HG03442 (cell line): Measurements from ENCODE around the gene AEBP2.
A peak's percentile ranks its signal among the peaks of the same experiment; 100 is the strongest.
"Not testable (repeated sequence)": the region's sequence is repeated elsewhere in the genome, so short reads cannot be mapped to it uniquely, and the experiment has no call there.

Experiments
- ATAC-seq: cut with Tn5 transposase; IDR thresholded peaks from one replicate; pipeline ENCODE4 v1.9.1; 2021; ENCODE audit warnings: mild to moderate bottlenecking, moderate library complexity; ENCODE audit not compliant: unreplicated experiment

The AEBP2 gene

DNA sequence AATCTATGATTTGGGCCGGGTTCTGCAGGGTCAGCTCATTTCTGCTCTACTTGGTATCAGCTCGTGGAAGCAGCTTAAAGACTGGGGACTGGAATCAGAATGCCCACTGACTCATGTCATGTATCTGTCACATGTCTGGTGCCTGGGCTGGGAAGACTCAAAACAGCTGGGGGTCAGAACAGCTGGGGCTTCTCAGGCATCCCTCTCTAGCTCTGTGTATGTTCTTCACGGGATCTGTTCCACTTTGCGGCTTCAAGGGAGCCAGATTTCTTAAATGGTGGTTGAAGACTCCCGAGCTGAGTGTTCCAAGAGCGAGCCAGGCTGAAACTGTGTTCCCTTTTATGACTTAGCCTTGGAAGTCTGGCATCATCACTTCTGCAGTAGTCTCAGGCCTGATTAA lies 11.9 kb downstream of the AEBP2 start:
- no peak for ATAC-seq

DNA sequence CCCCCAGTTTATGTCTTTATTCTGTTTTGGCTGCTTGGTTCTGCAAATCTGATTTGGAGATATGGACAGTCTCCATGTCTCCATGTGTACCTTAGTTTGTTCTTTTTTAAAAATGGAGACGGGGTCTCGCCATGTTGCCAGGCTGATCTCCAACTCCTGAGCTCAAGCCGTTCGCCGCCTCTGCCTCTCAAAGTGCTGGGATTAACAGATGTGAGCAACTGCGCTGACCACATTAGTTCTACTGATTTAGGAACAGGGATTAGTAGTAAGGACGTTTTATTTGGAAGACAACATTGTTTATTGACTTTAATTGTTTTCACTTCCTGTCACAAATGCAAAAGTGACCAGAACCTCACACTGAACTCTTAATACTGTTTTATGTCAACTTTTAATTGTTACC lies 14.7 kb downstream of the AEBP2 start:
- no peak for ATAC-seq

DNA sequence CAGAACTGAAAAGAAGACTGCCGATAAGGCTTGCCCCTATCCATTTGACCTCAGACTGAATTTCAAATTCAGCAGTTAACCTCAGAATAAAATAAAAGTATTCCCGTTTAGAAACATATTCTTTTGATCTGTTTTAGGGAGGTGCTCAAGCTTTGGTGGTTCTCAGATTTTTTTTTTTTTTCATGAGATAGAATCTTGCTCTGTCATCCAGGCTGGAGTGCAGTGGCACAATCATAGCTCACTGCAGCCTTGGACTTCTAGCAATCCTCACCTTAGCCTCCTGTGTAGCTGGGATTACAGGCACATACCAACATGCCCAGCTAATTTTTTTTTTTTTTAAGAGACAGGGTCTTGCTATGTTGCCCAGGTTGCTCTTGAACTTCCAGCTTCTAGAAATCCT lies 15.5 kb downstream of the AEBP2 start:
- no peak for ATAC-seq

DNA sequence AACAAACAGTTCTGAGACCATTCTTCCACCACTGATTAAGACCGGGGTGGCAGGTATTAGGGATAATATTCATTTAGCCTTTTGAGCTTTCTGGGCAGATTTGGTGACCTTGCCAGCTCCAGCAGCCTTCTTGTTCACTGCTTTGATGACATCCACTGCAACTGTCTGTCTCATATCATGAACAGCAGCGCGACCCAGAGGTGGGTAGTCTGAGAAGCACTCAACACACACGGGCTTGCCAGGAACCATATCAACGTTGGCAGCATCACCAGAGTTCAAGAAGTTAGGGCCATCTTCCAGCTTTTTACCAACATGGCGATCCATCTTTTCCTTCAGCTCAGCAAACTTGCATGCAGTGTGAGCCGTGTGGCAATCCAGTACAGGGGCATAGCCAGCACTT lies 16.9 kb downstream of the AEBP2 start:
- ATAC-seq: no peak

DNA sequence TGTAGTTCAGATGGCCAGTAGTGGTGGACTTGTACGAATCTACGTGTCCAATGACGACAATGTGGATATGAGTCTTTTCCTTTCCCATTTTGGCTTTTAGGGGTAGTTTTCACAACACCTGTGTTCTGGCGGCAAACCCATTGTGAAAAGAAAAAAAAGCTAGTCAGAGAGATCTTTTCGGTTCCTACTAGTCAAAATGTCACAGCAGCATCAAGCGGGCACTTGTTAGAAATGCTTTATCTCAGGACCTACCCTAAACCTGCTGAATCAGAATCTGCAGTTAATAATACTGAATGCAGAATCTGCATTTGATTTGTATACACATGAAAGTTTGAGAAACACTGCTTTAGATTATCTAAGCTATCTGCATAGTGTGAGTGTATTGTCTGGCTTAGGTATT lies 18.3 kb downstream of the AEBP2 start:
- ATAC-seq: no peak

DNA sequence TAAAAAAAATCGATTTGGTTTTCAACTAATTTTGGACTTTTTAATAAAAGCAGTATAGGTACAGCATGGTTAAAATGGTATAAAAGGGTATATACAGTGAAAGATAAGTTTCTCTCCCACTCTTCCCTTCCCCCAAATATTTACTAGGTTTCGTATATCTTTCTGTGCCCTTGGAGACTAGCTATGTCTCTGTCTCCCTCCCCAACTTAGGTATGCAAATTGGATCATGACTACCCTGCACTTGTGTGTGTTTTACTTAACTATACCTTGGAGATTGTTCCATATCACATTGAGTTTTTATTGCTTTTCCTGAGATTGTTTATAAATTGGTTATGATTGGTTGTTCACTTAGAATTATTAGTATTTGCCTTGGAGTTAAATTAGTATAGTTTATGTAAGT lies 19.4 kb downstream of the AEBP2 start:
- no peak for ATAC-seq

DNA sequence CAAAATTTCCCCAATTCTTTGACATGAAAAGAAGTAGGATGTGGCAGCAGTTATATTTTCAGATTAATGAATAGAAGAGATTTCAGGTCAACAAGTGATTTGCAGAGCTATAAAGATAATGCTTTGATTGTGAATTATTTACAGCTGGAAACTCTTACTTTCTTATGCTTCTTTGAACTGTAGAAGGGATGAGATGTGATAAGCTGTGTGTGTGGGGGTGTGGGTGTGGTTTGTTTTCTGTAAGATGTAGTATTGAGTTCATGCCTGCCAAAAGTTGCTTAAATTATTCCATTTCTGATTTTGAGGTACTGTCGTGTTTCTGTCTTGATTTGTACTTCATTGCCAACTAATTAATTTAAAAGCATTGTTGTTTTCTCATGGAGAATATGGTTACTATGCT lies 22.7 kb downstream of the AEBP2 start:
- ATAC-seq: no peak

DNA sequence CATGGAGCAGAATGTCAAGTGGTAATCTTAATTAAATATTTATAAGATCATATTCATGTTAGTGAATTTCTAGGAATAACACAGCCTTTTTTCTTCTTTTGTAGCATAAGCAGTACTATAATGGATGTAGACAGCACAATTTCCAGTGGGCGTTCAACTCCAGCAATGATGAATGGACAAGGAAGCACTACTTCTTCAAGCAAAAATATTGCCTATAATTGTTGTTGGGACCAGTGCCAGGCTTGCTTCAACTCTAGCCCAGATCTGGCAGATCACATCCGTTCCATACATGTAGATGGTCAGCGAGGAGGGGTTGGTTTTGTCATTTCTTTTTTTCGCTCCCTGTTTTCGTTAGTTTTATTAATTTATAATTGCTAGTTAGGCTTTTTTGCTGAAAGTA lies 23.1 kb downstream of the AEBP2 start:
- no peak for ATAC-seq

DNA sequence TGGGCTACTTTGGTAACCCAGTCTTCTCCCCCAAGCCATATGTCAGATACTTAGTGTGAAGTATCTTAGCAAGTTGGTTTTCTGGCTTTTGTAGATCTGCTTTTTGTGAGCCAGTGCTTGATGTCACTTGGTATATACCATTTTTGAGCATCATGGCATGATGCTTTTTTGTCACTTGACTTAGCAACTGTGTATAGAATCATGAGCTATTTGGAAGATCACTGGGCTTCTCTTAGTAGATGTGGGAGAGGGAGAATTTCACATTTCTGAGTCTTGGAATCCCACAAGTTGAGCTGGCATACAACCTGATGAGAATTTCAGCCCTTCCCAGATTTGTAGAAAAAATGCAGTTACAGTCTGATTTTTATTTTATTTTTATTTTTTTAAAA lies 24.9 kb downstream of the AEBP2 start:
- no peak for ATAC-seq

DNA sequence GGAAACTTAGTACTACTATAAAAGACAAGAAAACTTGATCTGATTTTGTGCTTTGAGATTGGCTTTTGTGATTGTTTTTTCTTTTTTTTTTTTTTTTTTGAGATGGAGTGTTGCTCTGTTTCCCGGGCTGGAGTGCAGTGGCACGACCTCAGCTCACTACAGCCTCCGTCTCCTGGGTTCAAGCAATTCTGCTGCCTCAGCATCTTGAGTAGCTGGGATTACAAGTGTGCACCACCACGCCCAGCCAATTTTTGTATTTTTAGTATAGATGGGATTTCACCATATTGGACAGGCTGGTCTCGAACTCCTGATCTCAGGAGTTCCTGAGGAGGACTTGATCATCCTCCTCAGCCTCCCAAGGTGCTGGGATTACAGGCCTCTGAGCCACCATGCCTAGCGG lies 26.4 kb downstream of the AEBP2 start:
- no peak for ATAC-seq

DNA sequence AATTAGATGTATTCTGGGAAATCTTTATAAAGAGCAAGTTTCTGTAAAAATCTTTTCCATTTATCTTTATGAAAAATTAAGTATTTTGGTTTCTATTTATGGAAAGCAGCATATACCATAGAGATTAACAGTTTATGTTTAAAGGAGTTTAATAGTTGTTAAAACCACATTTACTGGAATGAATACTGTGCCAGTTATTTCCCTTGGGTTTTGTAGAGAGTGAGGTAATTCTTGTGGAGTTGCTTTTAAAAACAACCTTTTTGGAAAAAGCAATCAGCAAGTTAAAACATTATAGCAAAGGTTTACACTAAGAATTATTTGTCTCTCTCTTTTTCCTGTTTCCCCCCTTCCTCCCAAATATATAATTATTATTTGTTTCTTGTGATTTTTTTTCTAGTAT lies 34.9 kb downstream of the AEBP2 start:
- no peak for ATAC-seq

DNA sequence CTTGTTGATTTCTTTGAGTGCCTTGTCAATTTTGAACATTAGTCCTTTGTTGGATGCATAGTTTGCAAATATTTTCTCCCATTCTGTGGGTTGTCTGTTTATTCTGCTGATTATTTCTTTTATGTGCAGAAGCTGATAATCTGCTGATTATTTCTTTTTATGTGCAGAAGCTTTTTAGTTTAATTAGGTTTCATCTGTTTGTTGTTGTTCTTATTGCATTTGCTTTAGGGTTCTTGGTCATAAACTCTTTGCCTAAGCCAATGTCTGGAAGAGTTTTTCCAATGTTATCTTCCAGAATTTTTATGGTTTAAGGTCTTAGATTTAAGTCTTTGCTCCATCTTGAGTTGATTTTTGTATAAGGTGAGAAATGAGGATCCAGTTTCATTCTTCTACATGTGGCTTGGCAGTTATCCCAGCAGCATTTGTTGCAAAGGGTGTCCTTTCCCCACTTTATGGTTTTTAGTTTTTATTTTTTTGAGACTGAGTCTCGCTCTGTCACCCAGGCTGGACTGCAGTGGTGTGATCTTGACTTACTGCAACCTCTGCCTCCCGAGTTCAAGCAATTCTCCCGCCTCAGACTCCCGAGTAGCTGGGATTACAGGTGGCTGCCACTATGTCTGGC lies 36.7 kb downstream of the AEBP2 start:
- not testable (repeated sequence) for ATAC-seq

DNA sequence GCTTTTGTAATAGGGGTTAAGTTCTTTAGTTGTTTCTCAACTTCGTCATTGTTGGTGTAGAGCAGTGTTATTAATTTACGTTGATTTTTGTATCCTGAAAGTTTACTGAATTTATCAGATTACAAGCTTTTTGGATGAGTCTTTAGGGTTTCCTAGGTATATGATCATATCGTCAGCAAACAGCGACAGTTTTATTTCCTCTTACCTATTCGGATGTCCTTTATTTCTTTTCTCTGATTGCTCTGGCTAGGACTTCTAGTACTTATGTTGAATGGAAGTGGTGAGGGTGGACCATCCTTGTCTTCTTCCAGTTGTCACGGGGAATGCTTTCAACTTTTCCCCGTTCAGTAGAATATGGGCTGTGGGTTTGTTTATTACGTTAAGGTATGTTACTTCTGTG lies 37.8 kb downstream of the AEBP2 start:
- ATAC-seq: no peak

DNA sequence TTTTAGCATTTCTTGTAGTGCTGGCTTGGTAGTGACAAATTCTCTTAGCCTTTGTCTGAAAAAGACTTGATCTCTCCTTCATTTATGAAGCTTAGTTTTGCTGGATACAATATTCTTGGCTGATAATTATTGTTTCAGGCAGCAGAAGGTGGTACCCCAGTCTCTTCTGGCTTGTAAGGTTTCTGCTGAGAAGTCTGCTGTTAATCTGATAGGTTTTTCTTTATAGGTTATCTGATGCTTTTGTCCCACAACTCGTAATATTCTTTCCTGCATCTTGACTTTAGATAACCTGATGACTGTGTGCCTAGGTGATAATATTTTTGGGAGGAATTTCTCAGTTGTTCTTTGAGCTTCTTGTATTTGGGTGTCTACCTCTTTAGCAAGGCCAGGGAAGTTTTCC lies 41.2 kb downstream of the AEBP2 start:
- ATAC-seq: no peak

DNA sequence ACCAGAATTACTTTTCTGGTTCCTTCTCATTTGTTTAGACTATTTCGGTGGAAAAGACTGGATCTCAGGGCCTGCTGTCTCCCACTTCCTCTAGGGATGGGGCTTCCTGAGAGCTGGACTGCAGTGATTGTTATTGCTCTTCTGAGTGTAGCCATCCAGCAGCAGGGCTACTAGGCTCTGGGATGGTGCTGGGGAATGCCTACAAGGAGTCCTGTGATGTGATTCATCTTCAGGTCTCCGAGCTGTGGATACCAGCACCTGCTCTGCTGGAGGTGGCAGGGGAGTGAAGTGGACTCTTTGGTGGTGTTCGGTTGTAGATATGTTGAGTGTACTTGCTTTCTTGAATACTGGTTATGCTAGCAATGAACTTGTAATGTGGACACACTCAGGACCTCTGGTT lies 42.7 kb downstream of the AEBP2 start:
- no peak for ATAC-seq

DNA sequence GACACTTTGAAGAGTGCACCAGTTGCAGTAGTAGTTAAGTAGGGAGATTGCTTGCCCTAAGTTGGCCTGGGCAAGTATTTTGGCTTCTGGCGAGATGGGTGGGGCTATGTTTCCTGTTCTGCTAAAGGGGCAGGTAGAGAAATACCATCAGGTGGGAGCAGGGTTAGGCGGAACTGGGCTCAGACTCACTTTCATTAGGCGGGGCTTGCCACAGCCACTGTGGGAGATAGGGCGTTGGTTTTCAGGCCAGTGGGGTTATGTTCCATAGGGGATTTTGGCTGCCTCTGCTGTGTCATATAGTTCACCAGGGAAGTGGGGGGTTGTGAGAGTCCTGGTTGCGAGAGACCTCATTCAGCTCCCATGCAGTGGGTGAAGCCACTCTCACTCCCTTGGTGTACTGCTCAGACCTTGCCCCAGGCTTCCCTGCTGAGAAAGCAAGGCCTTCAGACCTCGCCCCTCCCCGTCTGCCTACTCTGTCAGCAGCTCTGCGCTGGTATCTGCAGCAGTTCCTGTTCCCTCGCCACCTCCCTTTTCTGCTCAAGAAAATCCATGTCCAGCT lies 43.3 kb downstream of the AEBP2 start:
- ATAC-seq: peak; percentile 92

DNA sequence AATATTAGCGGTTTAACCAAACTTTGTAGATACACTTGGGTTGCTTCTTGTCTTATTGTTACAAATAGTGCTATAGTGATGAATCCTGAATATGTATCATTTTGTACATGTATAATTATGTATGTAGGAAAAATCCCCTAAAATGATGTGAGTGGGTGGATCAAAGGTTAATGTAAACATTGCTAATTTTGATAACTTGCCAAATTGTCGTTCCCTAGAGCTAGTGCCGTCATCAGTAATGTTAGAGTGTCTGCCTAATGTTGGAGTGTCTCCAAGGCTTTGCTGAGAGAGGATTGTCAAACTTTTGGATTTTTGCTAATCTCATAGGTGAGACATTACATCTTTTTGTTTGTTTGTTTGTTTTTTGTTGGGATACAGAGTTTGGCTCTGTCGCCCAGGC lies 44.4 kb downstream of the AEBP2 start:
- ATAC-seq: no peak

DNA sequence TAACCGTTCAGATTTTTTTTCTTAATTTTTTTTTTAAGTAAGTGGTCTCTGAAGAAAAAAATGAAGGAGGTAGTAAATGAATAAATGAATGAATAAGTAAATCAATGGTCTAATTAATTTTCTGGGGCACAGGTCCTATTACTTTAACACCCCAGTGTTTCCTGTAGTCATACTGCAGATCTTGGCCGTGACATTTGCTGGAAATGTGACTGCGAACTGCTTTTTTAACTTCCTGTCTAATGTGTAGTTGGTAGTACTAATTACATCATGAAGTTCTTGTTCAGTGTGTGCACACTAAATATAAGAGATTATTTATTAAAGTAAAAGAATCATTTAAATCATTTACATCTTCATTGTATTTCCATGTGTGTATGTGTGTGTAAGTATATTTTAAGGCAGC lies 45.4 kb downstream of the AEBP2 start:
- no peak for ATAC-seq

DNA sequence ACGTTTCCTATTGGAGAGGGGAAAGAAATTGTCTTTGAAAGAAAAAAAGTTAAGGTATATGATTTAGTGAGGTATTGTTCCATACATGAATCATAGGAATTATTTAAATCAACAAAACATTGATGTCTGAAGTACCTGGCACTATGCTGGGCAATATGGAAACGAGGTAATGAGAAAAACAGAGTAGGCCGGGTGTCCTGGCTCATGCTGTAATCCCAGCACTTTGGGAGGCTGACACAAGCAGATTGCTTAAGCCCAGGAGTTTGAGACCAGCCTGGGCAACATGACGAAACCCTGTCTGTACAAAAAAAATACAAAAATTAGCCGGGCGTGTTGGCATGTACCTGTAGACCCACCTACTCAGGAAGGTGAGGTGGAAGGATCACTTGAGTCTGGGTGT lies 45.9 kb downstream of the AEBP2 start:
- no peak for ATAC-seq

DNA sequence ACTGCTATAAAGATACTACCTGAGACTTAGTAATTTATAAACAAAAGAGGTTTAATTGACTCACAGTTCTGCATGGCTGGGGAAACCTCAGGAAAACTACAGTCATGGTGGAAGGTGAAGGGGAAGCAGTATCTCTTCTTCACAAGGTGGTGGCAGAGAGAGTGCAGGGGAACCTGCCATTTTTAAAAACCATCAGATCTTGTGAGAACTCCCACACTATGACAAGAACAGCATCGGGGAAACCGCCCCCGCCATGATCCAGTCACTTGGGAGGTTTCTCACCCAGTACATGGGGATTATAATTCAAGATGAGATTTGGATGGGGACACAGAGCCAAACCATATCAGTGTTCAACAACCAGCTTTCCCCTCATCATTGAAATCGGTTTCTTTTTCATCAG lies 49.9 kb downstream of the AEBP2 start:
- no peak for ATAC-seq

DNA sequence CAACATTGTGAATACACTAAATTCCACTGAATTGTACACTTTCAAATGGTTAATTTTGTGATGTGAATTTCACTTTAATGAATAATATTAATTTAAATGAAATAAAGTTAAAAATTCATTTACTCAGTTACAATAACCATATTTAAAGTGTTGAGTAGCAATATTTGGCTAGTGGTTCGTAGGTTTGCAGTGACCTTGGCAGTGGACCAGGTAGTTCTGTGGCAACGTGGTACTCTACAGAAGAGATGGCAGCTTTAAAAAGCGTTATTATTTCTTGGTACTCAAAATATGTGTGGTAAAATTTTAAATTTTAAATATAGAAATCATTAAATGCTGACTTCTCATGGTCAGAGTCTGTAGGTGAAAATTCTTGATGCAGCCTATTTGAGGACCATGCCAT lies 51.6 kb downstream of the AEBP2 start:
- ATAC-seq: no peak

DNA sequence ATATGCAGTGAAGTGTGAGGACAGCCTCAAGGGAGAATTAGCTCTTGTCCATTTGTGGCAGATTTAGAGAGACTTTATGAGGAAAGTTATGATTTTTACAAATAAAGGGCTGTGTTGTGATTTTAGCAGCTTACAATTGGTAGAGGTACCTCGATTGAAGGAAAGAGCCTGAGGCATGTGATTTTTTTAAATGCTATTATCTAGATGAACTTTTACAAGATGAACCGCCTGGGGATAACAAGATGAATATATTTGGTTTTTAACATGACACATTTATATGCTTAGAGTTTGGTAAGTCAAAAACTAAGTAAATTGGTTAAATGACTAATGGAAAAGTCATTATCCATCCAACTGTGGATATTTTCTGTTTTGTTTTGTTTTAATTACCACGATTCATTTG lies 52.6 kb downstream of the AEBP2 start:
- ATAC-seq: no peak

DNA sequence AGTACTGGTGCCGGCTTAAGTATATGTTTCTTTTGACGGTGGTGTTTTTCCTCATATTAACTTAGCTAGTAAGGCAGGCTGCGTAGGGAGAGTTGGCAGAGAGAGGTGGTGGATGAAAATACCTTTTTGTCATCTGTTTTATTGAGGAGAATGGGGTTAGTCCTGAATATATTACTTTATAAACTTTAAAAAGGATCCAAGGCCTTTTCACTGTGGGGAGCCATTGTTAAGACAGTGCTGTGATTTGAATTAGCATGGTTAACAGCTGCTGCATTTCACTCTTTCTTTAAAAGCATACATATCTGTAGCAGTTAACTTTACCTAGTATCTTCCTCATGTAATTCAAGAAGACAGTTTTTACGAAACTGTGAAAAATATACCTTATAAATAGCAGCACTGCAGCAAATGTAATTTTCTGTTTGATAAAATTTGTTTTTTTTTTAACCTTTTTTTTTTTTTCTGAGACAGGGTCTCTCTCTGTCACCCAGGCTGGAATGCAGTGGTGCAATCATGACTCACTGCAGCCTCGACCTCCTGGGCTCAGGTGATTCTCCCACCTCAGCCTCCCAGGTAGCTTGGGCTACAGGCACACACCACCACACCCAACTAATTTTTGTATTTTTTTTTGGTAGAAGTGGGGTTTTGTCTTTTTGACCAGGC lies 57.1 kb downstream of the AEBP2 start:
- ATAC-seq: no peak
